ENCODE results near the gene GLIS1. TPM values are rescaled to one million over a fixed set of nuclear protein-coding genes. Genes with fewer than 3 reads are reported as not detected.

GLIS1 gene
- total and polyA plus RNA-seq, 2 experiments from 2014 or later: 0.22 to 0.61 TPM

DNA sequence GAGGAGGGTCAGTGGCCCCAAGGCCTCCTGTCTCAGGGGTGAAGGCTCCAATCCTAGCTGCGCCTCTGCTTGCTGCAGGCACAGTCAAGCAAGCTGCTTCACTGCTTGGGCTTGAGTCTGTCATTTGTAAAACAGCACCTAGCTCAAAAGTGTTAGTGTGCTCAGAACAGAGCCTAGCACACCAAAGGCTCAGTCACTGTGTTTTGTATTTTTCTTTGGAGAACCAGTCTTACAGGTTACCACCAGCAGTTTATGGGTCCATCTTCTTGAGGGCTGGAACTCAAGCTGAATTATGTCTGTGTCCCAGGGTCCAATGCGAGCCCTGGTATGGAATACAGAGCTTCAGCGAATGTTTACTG lies 166.2 kb downstream of the GLIS1 start:
- H3K4me1 ChIP-seq (ENCODE audit: insufficient read depth): no peaks in the 10 kb centered on the region
- H3K9me2 ChIP-seq (ENCODE audit: insufficient read depth): no peaks in the 10 kb centered on the region
- no peak overlapping the region for H3K27ac ChIP-seq
- no peaks in the 10 kb centered on the region for H3F3A ChIP-seq (ENCODE audit: insufficient read depth)
- H3K4me2 ChIP-seq (ENCODE audit: unreplicated experiment): no peak overlapping the region
- H3K4me3 ChIP-seq: no peak overlapping the region
- no peaks in the 10 kb centered on the region for H3K9me3 ChIP-seq (ENCODE audit: low read depth)
- H2AFZ ChIP-seq: no peak overlapping the region
- TF ChIP-seq EZH2 (IDR thresholded peaks at IDR 0.05; ENCODE audit: insufficient read depth, poor library complexity, severe bottlenecking) (no peak), EZH2phosphoT487 (IDR thresholded peaks at IDR 0.05; ENCODE audit: insufficient read depth, low read depth) (no peak)
- no peaks in the 10 kb centered on the region for H4K20me1 ChIP-seq (ENCODE audit: insufficient read depth)
- WGBS, 2 experiments (ENCODE audit: low coverage in 1 of 2, low lambda C conversion rate in 2 of 2, missing lambda C conversion rate in 2 of 2): 73 to 76% methylated on average over 3 of the region's 3 CpGs
- H3K27me3 ChIP-seq (replicated peaks; ENCODE audit: insufficient read depth): no peaks in the 10 kb centered on the region
- no peak overlapping the region for H3K9ac ChIP-seq
- H3K79me2 ChIP-seq (ENCODE audit: insufficient read depth): no peaks in the 10 kb centered on the region
- no peak for DNase-seq
- in situ Hi-C loops (cut with MboI): no loop called here
- no peaks in the 10 kb centered on the region for H3K36me3 ChIP-seq (ENCODE audit: low read depth)

DNA sequence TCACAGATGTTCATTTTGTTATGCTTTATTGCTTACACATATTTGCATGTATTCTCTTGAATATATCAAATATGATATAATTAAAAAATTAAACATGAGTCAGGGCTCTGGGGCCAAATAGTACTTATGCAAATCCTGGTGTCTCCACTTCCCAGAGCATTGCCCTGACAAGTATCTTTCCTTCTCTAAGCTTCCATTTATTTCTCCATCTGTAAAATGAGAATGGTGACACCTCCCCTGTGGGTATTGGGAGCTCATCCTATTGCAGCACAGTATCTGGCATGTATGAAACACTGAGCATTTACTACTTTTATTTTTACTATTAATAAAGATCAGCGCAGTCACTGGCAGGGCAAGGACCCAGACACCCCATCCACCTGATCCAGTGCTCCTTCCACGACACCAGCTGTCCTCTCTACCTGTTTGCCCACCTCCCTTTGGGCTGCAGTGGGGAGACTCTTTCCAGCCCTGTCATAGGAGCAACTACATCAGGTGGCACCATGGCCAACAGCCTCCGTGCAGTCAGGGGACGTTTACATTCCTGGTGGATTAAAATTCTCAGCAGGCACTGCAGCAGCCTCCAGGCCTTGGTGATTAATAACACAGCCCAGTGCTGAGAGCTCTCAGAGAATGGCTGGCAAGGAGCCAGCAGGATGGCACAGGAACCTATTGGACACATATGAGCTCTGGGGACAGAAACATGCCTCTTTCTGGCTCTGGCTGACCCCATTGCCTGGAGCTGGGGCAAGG lies 166.7 kb downstream of the GLIS1 start:
- no peaks in the 10 kb centered on the region for H3K79me2 ChIP-seq (ENCODE audit: insufficient read depth)
- H3K27ac ChIP-seq: no peak overlapping the region
- no peaks in the 10 kb centered on the region for H3K36me3 ChIP-seq (ENCODE audit: low read depth)
- no peaks in the 10 kb centered on the region for H4K20me1 ChIP-seq (ENCODE audit: insufficient read depth)
- no peaks in the 10 kb centered on the region for H3K27me3 ChIP-seq (replicated peaks; ENCODE audit: insufficient read depth)
- TF ChIP-seq EZH2phosphoT487 (IDR thresholded peaks at IDR 0.05; ENCODE audit: insufficient read depth, low read depth): no peak
- TF ChIP-seq EZH2 (IDR thresholded peaks at IDR 0.05; ENCODE audit: insufficient read depth, poor library complexity, severe bottlenecking): no peak
- in situ Hi-C loops (cut with MboI): no loop called here
- no peak overlapping the region for H3K4me2 ChIP-seq (ENCODE audit: unreplicated experiment)
- no peaks in the 10 kb centered on the region for H3K9me2 ChIP-seq (ENCODE audit: insufficient read depth)
- H3K4me1 ChIP-seq (ENCODE audit: insufficient read depth): no peaks in the 10 kb centered on the region
- peak; percentile 82 for DNase-seq
- H3K9ac ChIP-seq: no peak overlapping the region
- no peaks in the 10 kb centered on the region for H3F3A ChIP-seq (ENCODE audit: insufficient read depth)
- H2AFZ ChIP-seq: no peak overlapping the region
- H3K9me3 ChIP-seq (ENCODE audit: low read depth): no peaks in the 10 kb centered on the region
- 49 to 57% methylated on average over 4 of the region's 4 CpGs for WGBS, 2 experiments (ENCODE audit: low coverage in 1 of 2, low lambda C conversion rate in 2 of 2, missing lambda C conversion rate in 2 of 2)
- H3K4me3 ChIP-seq: no peak overlapping the region

DNA sequence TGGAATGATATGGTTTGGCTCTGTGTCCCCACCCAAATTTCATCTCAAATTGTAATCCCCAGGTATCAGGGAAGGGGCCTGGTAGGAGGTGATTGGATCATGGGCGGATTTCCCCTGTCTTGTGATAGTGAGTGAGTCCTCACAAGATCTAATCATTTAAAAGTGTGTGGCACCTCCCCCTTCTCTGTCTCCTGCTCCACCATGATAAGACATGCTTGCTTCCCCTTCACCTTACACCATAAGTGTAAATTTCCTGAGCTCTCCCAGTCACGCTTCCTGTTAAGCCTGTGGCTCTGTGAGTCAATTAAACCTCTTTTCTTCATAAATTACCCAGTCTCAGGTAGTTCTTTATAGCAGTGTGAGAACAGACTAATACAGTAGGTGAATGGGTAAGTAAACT lies 170.4 kb downstream of the GLIS1 start:
- Histone ChIP-seq H3K36me3 (ENCODE audit: low read depth) (no peaks in the 10 kb centered on the region), H4K20me1 (ENCODE audit: insufficient read depth) (no peaks in the 10 kb centered on the region), H3F3A (ENCODE audit: insufficient read depth) (no peaks in the 10 kb centered on the region), H2AFZ (no peak overlapping the region), H3K9me2 (ENCODE audit: insufficient read depth) (no peaks in the 10 kb centered on the region), H3K4me3 (no peak overlapping the region), H3K4me2 (ENCODE audit: unreplicated experiment) (no peak overlapping the region), H3K27ac (no peak overlapping the region), H3K4me1 (ENCODE audit: insufficient read depth) (no peaks in the 10 kb centered on the region), H3K9ac (no peak overlapping the region), H3K79me2 (ENCODE audit: insufficient read depth) (no peaks in the 10 kb centered on the region), H3K9me3 (ENCODE audit: low read depth) (no peaks in the 10 kb centered on the region), H3K27me3 (replicated peaks; ENCODE audit: insufficient read depth) (no peaks in the 10 kb centered on the region)
- TF ChIP-seq EZH2 (IDR thresholded peaks at IDR 0.05; ENCODE audit: insufficient read depth, poor library complexity, severe bottlenecking): no peak
- no peak for TF ChIP-seq EZH2phosphoT487 (IDR thresholded peaks at IDR 0.05; ENCODE audit: insufficient read depth, low read depth)
- in situ Hi-C loops (cut with MboI): no loop called here
- DNase-seq: no peak
- WGBS, 2 experiments (ENCODE audit: low coverage in 1 of 2, low lambda C conversion rate in 2 of 2, missing lambda C conversion rate in 2 of 2): 87% methylated on average over 2 of the region's 2 CpGs

DNA sequence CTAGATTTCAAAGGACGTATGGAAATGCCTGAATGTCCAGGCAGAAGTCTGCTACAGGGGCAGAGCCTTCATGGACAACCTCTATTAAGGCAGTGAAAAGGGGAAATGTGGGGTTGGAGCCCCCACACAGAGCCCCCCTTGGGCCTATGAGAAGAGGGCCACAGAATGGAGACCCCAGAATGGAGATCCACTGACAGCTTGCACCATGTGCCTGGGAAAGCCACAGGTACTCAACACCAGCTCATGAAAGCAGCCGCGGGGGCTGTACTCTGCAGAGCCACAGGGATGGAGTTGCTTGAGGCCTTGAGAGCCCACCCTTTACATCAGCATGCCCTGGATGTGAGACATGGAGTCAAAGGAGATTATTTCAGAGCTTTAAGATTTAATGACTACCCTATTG lies 171.1 kb downstream of the GLIS1 start:
- Histone ChIP-seq H3K9ac (no peak overlapping the region), H3K79me2 (ENCODE audit: insufficient read depth) (no peaks in the 10 kb centered on the region), H3K9me2 (ENCODE audit: insufficient read depth) (no peaks in the 10 kb centered on the region), H3K27me3 (replicated peaks; ENCODE audit: insufficient read depth) (no peaks in the 10 kb centered on the region), H3K4me2 (ENCODE audit: unreplicated experiment) (no peak overlapping the region), H3K4me1 (ENCODE audit: insufficient read depth) (no peaks in the 10 kb centered on the region), H3K9me3 (ENCODE audit: low read depth) (no peaks in the 10 kb centered on the region), H3K36me3 (ENCODE audit: low read depth) (no peaks in the 10 kb centered on the region), H3K4me3 (no peak overlapping the region), H2AFZ (no peak overlapping the region), H4K20me1 (ENCODE audit: insufficient read depth) (no peaks in the 10 kb centered on the region), H3F3A (ENCODE audit: insufficient read depth) (no peaks in the 10 kb centered on the region), H3K27ac (no peak overlapping the region)
- no peak for DNase-seq
- in situ Hi-C loops (cut with MboI): no loop called here
- 81 to 87% methylated on average over 3 of the region's 3 CpGs for WGBS, 2 experiments (ENCODE audit: low coverage in 1 of 2, low lambda C conversion rate in 2 of 2, missing lambda C conversion rate in 2 of 2)
- no peak for TF ChIP-seq EZH2 (IDR thresholded peaks at IDR 0.05; ENCODE audit: insufficient read depth, poor library complexity, severe bottlenecking)
- TF ChIP-seq EZH2phosphoT487 (IDR thresholded peaks at IDR 0.05; ENCODE audit: insufficient read depth, low read depth): no peak

Data from GM23248 (cell line).